Vagina (tissue), 2 donors: ENCODE data around the gene RAD51AP1. TPM values are rescaled to one million over a fixed set of nuclear protein-coding genes. Genes with fewer than 3 reads are reported as not detected.

Experiments used
- DNase-seq, 2 donors: peaks; one replicate each; pipeline ENCODE4 v3.0.0-alpha.2; 2017; ENCODE audit errors: extremely low spot score in 2 of 2
- H3K27ac ChIP-seq: fragments of 200-600 bp; sonication (generic); one replicate; pipeline ENCODE4 v1.5.1; 2019
- H3K27me3 ChIP-seq: fragments of 200-600 bp; sonication (generic); one replicate; pipeline ENCODE4 v1.5.1; 2019
- H3K36me3 ChIP-seq, 2 donors: fragments of 200-600 bp; sonication (generic); one replicate each; pipeline ENCODE4 v1.5.1; 2017 to 2019
- H3K4me1 ChIP-seq: fragments of 200-600 bp; sonication (generic); one replicate; pipeline ENCODE4 v1.5.1; 2019
- H3K4me3 ChIP-seq, 2 donors: fragments of 200-600 bp; sonication (generic); 1 replicate in 1 of 2; 2 replicates in 1 of 2; pipeline ENCODE4 v1.5.1; 2016 to 2019
- H3K9me3 ChIP-seq: fragments of 200-600 bp; sonication (generic); one replicate; pipeline ENCODE4 v1.5.1; 2019
- POLR2A ChIP-seq, 2 donors: fragments of 450-650 bp; IDR thresholded peaks; one replicate each; pipeline ENCODE4 v1.6.1; 2017; ENCODE audit warnings: antibody characterized with exemption in 2 of 2, mild to moderate bottlenecking in 2 of 2, moderate library complexity in 2 of 2
- POLR2AphosphoS5 ChIP-seq, 2 donors: sonication (generic); formaldehyde crosslinking; IDR thresholded peaks; one replicate each; pipeline ENCODE4 v1.9.0; 2017; ENCODE audit warnings: antibody characterized with exemption in 2 of 2, mild to moderate bottlenecking in 2 of 2, low read depth in 1 of 2; ENCODE audit not compliant: insufficient read depth in 1 of 2
- intact Hi-C: fragments of 100-400 bp; cut with DNase I; formaldehyde crosslinking; loops from one replicate; pipeline ENCODE4 v1.15.1; 2023
- total RNA-seq: library from RNA; depleted of rRNA; stranded (reverse); fragments of >200 nt; gene quantifications from one replicate; pipeline ENCODE4 v1.2.3, GENCODE V29; 2016
- TF ChIP-seq, protein P1 (sequence below), 3 experiments: fragments of 450-650 bp in 2 of 3; fragments of 200-600 bp in 1 of 3; sonication (generic) in 1 of 3; IDR thresholded peaks; one replicate each; pipeline ENCODE4 v1.5.1; 2017 to 2019; ENCODE audit warnings: antibody characterized with exemption in 3 of 3, mild to moderate bottlenecking in 2 of 3, moderate library complexity in 2 of 3

Gene RAD51AP1
- total RNA-seq, 1 donor from 2014 or later = 4.2 TPM

DNA sequence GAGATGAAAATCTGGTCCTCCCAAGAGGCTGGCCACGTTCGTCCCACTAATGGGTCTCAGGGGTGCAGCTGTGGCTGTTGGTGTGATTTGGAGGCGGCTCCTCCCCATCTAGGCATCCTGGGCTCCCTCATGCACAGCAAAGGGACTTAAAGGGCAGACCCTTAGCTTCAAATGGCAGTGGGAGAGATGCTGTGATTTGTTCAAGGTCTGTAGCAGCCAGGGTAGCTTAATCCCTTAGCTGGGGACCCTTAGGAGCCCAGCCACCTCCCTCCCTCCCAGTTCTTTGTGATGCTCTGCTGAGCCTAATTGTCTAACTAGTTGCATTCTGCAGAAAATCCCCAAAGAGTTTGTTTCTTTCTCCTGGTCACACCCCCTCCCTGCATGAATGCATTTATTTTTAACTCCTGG is 41.6 kb downstream of the RAD51AP1 start:
- no peak overlapping the region for H3K4me3 ChIP-seq
- H3K9me3 ChIP-seq = no peaks in the 10 kb centered on the region
- no peaks in the 10 kb centered on the region for H3K27me3 ChIP-seq
- no peaks in the 10 kb centered on the region for H3K36me3 ChIP-seq
- intact Hi-C loops = no loop called here
- TF ChIP-seq POLR2A (IDR thresholded peaks at IDR 0.05) = no peak
- TF ChIP-seq, protein P1, sequence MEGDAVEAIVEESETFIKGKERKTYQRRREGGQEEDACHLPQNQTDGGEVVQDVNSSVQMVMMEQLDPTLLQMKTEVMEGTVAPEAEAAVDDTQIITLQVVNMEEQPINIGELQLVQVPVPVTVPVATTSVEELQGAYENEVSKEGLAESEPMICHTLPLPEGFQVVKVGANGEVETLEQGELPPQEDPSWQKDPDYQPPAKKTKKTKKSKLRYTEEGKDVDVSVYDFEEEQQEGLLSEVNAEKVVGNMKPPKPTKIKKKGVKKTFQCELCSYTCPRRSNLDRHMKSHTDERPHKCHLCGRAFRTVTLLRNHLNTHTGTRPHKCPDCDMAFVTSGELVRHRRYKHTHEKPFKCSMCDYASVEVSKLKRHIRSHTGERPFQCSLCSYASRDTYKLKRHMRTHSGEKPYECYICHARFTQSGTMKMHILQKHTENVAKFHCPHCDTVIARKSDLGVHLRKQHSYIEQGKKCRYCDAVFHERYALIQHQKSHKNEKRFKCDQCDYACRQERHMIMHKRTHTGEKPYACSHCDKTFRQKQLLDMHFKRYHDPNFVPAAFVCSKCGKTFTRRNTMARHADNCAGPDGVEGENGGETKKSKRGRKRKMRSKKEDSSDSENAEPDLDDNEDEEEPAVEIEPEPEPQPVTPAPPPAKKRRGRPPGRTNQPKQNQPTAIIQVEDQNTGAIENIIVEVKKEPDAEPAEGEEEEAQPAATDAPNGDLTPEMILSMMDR (IDR thresholded peaks at IDR 0.05) = no peak
- no peak for TF ChIP-seq POLR2AphosphoS5 (IDR thresholded peaks at IDR 0.05; ENCODE audit: insufficient read depth in 1 of 2, low read depth in 1 of 2)
- no peak for DNase-seq
- H3K27ac ChIP-seq = no peak overlapping the region
- H3K4me1 ChIP-seq = no peaks in the 10 kb centered on the region

- Histone ChIP-seq H3K4me1 (no peaks in the 10 kb centered on the region), H3K27me3 (no peaks in the 10 kb centered on the region), H3K4me3 (no peak overlapping the region), H3K9me3 (no peaks in the 10 kb centered on the region), H3K36me3 (no peaks in the 10 kb centered on the region), H3K27ac (no peak overlapping the region)
- intact Hi-C loops = no loop called here
- peak in 1 of 2 donors; percentile 58 for DNase-seq
- TF ChIP-seq POLR2A (IDR thresholded peaks at IDR 0.05) = no peak
- TF ChIP-seq, protein P1 (IDR thresholded peaks at IDR 0.05) = no peak
Measured at GRCh38 chr12:4584281-4584680, 45.6 kb downstream of the RAD51AP1 start.

DNA sequence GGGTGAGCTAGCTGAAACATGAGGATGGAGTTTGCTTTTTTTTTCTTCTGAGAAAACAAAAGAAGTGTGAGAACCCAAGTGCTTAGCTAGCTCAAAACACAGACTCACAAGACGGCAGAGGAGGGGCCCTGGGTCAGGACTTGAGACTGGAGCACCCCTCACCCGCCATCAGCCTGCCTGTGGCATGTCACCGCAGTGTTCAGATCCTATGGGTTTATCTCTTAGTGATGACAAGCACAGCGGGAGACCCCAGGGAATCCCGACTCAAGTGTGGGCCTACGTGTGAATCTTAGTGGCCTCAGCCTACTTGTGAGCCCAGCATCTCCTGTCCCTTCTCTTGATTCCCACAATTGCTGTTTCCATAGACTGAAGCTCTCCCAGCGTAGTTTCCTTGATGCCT is 46.2 kb downstream of the RAD51AP1 start:
- no peaks in the 10 kb centered on the region for H3K36me3 ChIP-seq
- no peaks in the 10 kb centered on the region for H3K27me3 ChIP-seq
- no peak overlapping the region for H3K27ac ChIP-seq
- peak in 1 of 2 donors; percentile 67 for DNase-seq
- H3K9me3 ChIP-seq = no peaks in the 10 kb centered on the region
- H3K4me1 ChIP-seq = no peaks in the 10 kb centered on the region
- TF ChIP-seq POLR2A (IDR thresholded peaks at IDR 0.05) (no peak), POLR2AphosphoS5 (IDR thresholded peaks at IDR 0.05; ENCODE audit: insufficient read depth in 1 of 2, low read depth in 1 of 2) (no peak)
- TF ChIP-seq, protein P1 (IDR thresholded peaks at IDR 0.05) = no peak
- no peak overlapping the region for H3K4me3 ChIP-seq
- intact Hi-C loops = no loop called here

GRCh38 chr12:4586500-4586899 is 47.8 kb downstream of the RAD51AP1 start:
- no peak overlapping the region for H3K27ac ChIP-seq
- intact Hi-C loops = no loop called here
- no peak overlapping the region for H3K4me3 ChIP-seq
- H3K36me3 ChIP-seq = no peaks in the 10 kb centered on the region
- no peaks in the 10 kb centered on the region for H3K9me3 ChIP-seq
- H3K4me1 ChIP-seq = no peaks in the 10 kb centered on the region
- TF ChIP-seq POLR2AphosphoS5 (IDR thresholded peaks at IDR 0.05; ENCODE audit: insufficient read depth in 1 of 2, low read depth in 1 of 2) (no peak), POLR2A (IDR thresholded peaks at IDR 0.05) (no peak)
- TF ChIP-seq, protein P1 (IDR thresholded peaks at IDR 0.05) = no peak
- peak in 1 of 2 donors; percentile 16 for DNase-seq
- H3K27me3 ChIP-seq = no peaks in the 10 kb centered on the region

DNA sequence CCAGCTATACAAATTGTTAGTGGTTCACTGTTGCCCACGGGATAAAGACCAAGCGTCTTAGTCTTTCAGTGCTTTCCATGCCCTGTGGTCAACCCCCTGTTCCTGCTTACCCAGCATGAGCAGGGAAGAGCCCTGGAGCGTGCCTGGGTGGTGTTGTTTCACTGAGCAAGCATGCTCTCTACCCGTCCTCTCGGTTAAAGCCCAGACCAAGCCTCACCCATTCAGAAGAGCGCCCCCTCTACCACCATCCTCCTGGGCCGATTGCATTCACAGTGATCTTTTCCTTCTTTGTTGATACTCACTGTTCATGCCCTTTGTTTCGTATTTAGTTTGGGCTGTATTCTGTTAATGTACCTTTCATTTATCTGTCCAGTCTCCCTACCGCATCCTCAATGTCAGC is 48.4 kb downstream of the RAD51AP1 start:
- TF ChIP-seq, protein P1 (IDR thresholded peaks at IDR 0.05) = no peak
- TF ChIP-seq POLR2AphosphoS5 (IDR thresholded peaks at IDR 0.05; ENCODE audit: insufficient read depth in 1 of 2, low read depth in 1 of 2) = no peak
- Histone ChIP-seq H3K4me1 (no peaks in the 10 kb centered on the region), H3K36me3 (no peaks in the 10 kb centered on the region), H3K27me3 (no peaks in the 10 kb centered on the region), H3K9me3 (no peaks in the 10 kb centered on the region), H3K4me3 (no peak overlapping the region), H3K27ac (no peak overlapping the region)
- intact Hi-C loops = no loop called here
- peak in 1 of 2 donors; percentile 16 for DNase-seq
